SKM-1 (cell line): Measurements from ENCODE around the gene CREBL2.
"Not testable (repeated sequence)": the region's sequence is repeated elsewhere in the genome, so short reads cannot be mapped to it uniquely, and the experiment has no call there.

Source experiments
- DNase-seq: peaks from one replicate; lab custom pipeline; 2025; ENCODE audit not compliant: unreplicated experiment; lab: John Stamatoyannopoulos, UW

The CREBL2 gene

GRCh38 chr12:12596598-12596997 is 15.1 kb upstream of the CREBL2 start:
- not testable (repeated sequence) for DNase-seq

GRCh38 chr12:12598864-12599263 is 12.8 kb upstream of the CREBL2 start:
- no peak for DNase-seq

GRCh38 chr12:12599750-12600643 is 11.7 kb upstream of the CREBL2 start:
- DNase-seq: no peak

- DNase-seq: no peak
These were observed 11.0 kb upstream of the CREBL2 start for GRCh38 chr12:12600659-12601058.

- DNase-seq: no peak
These were observed 6.9 kb upstream of the CREBL2 start for GRCh38 chr12:12604740-12605139.

GRCh38 chr12:12606781-12607589 is 4.7 kb upstream of the CREBL2 start:
- no peak for DNase-seq

GRCh38 chr12:12608557-12608957 is 3.1 kb upstream of the CREBL2 start:
- no peak for DNase-seq

- no peak for DNase-seq
These were observed 2.0 kb upstream of the CREBL2 start for GRCh38 chr12:12609692-12610091.

- DNase-seq: no peak
These were observed 965 bp upstream of the CREBL2 start for GRCh38 chr12:12610711-12611110.

GRCh38 chr12:12612358-12612757 is 682 bp downstream of the CREBL2 start:
- DNase-seq: no peak

GRCh38 chr12:12613344-12613743 is 1.7 kb downstream of the CREBL2 start:
- DNase-seq: no peak

- no peak for DNase-seq
These were observed 2.7 kb downstream of the CREBL2 start for GRCh38 chr12:12614342-12614741.

- no peak for DNase-seq
These were observed 5.0 kb downstream of the CREBL2 start for GRCh38 chr12:12616512-12617310.

GRCh38 chr12:12618064-12618463 is 6.4 kb downstream of the CREBL2 start:
- not testable (repeated sequence) for DNase-seq

GRCh38 chr12:12620730-12621315 is 9.1 kb downstream of the CREBL2 start:
- DNase-seq: no peak

GRCh38 chr12:12622418-12622817 is 10.7 kb downstream of the CREBL2 start:
- DNase-seq: no peak

GRCh38 chr12:12624498-12624992 is 12.9 kb downstream of the CREBL2 start:
- DNase-seq: no peak

GRCh38 chr12:12626471-12626870 is 14.8 kb downstream of the CREBL2 start:
- no peak for DNase-seq

GRCh38 chr12:12627308-12627827 is 15.7 kb downstream of the CREBL2 start:
- DNase-seq: no peak

- no peak for DNase-seq
These were observed 16.3 kb downstream of the CREBL2 start for GRCh38 chr12:12628013-12628412.
